ENCODE data around the gene UGP2.

UGP2 gene

GRCh38 chr2:63858291-63858690, 16.6 kb downstream of the UGP2 start:
- no peak overlapping the region for H2AFZ ChIP-seq (ENCODE audit: low read depth, low read length)
- peaks cover 51% of the 10 kb centered on the region for H3K36me3 ChIP-seq (ENCODE audit: insufficient read depth, low read length)
- peaks cover 10% of the 10 kb centered on the region for H3K4me1 ChIP-seq (ENCODE audit: insufficient read depth, low read length)
- no peaks in the 10 kb centered on the region for H3K27me3 ChIP-seq (ENCODE audit: insufficient read depth, low read length)
- peaks cover 6% of the 10 kb centered on the region for H3K9me3 ChIP-seq (ENCODE audit: low read length)
- H3K4me3 ChIP-seq (ENCODE audit: low read length): no peak overlapping the region

- no peaks in the 10 kb centered on the region for H3K4me1 ChIP-seq (ENCODE audit: insufficient read depth, low read length)
- no peaks in the 10 kb centered on the region for H3K27me3 ChIP-seq (ENCODE audit: insufficient read depth, low read length)
- peaks cover 6% of the 10 kb centered on the region for H3K9me3 ChIP-seq (ENCODE audit: low read length)
- H3K4me3 ChIP-seq (ENCODE audit: low read length): no peak overlapping the region
- H3K36me3 ChIP-seq (ENCODE audit: insufficient read depth, low read length): peaks cover 59% of the 10 kb centered on the region
- H2AFZ ChIP-seq (ENCODE audit: low read depth, low read length): no peak overlapping the region
These were observed 19.6 kb downstream of the UGP2 start for GRCh38 chr2:63861220-63861822.

- no peak overlapping the region for H2AFZ ChIP-seq (ENCODE audit: low read depth, low read length)
- peaks cover 56% of the 10 kb centered on the region for H3K36me3 ChIP-seq (ENCODE audit: insufficient read depth, low read length)
- H3K4me3 ChIP-seq (ENCODE audit: low read length): no peak overlapping the region
- no peaks in the 10 kb centered on the region for H3K4me1 ChIP-seq (ENCODE audit: insufficient read depth, low read length)
- H3K9me3 ChIP-seq (ENCODE audit: low read length): peaks cover 6% of the 10 kb centered on the region
- H3K27me3 ChIP-seq (ENCODE audit: insufficient read depth, low read length): no peaks in the 10 kb centered on the region
These were observed 21.1 kb downstream of the UGP2 start for GRCh38 chr2:63862806-63863205.

DNA sequence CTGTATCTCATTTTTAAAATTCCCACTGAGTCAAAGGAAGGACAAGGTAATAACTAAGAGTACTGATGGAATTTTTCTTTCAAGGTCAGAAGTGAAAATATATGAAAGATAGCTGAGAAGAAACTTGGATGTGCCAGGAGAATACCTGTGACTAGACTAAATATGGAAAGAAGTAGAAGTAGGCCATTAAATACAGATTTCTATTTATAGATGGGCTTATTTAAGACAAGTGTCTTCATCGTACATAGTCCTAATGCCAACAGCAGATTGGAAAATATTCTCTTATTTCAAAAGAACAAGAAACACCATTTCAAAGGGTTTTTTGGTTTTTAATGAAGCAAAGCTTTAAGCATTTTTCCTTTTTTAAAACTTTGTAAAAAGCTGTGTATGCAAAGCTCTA, 22.0 kb downstream of the UGP2 start:
- peaks cover 48% of the 10 kb centered on the region for H3K36me3 ChIP-seq (ENCODE audit: insufficient read depth, low read length)
- peaks cover 3% of the 10 kb centered on the region for H3K9me3 ChIP-seq (ENCODE audit: low read length)
- no peak overlapping the region for H3K4me3 ChIP-seq (ENCODE audit: low read length)
- H2AFZ ChIP-seq (ENCODE audit: low read depth, low read length): no peak overlapping the region
- no peaks in the 10 kb centered on the region for H3K27me3 ChIP-seq (ENCODE audit: insufficient read depth, low read length)
- H3K4me1 ChIP-seq (ENCODE audit: insufficient read depth, low read length): no peaks in the 10 kb centered on the region

DNA sequence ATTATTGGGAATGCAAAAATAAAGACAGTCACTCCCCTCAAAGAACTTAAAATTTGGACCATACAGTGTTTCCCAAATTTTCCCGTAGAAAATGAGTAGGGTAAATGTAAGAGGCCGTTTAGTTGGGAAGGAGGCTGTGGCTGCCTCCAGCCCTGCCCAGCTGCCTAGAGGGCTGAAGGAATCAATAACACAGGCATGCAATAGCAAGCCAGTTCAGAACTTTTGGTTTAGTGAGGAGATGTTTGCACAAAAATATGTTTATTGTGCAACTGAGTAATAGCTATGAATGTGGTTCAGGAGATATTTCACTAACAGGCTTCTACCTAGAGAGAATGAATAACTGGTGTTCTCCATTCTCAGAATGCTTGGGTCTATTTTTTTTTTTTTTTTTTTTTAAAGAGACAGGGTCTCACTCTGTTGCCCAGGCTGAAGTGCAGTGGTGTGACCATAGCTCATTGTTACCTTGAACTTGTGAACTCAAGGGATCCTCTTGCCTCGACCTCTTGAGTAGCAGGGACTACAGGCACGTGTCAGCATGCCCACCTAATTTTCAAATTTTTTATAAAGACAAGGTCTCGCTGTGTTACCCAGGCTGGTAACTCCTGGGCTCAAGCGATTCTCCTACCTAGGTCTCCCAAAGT, 23.6 kb downstream of the UGP2 start:
- Histone ChIP-seq H3K27me3 (ENCODE audit: insufficient read depth, low read length) (no peaks in the 10 kb centered on the region), H3K4me1 (ENCODE audit: insufficient read depth, low read length) (no peaks in the 10 kb centered on the region), H3K4me3 (ENCODE audit: low read length) (no peak overlapping the region), H2AFZ (ENCODE audit: low read depth, low read length) (no peak overlapping the region), H3K9me3 (ENCODE audit: low read length) (no peaks in the 10 kb centered on the region), H3K36me3 (ENCODE audit: insufficient read depth, low read length) (peaks cover 36% of the 10 kb centered on the region)

GRCh38 chr2:63866009-63866709, 24.5 kb downstream of the UGP2 start:
- H3K36me3 ChIP-seq (ENCODE audit: insufficient read depth, low read length): peaks cover 31% of the 10 kb centered on the region
- no peaks in the 10 kb centered on the region for H3K9me3 ChIP-seq (ENCODE audit: low read length)
- H3K4me1 ChIP-seq (ENCODE audit: insufficient read depth, low read length): no peaks in the 10 kb centered on the region
- H3K4me3 ChIP-seq (ENCODE audit: low read length): no peak overlapping the region
- no peaks in the 10 kb centered on the region for H3K27me3 ChIP-seq (ENCODE audit: insufficient read depth, low read length)
- no peak overlapping the region for H2AFZ ChIP-seq (ENCODE audit: low read depth, low read length)

- Histone ChIP-seq H3K9me3 (ENCODE audit: low read length) (peaks cover 18% of the 10 kb centered on the region), H3K36me3 (ENCODE audit: insufficient read depth, low read length) (peaks cover 24% of the 10 kb centered on the region), H3K4me1 (ENCODE audit: insufficient read depth, low read length) (no peaks in the 10 kb centered on the region), H3K27me3 (ENCODE audit: insufficient read depth, low read length) (no peaks in the 10 kb centered on the region), H3K4me3 (ENCODE audit: low read length) (no peak overlapping the region), H2AFZ (ENCODE audit: low read depth, low read length) (no peak overlapping the region)
These were observed 29.0 kb downstream of the UGP2 start for GRCh38 chr2:63870679-63871078.

GRCh38 chr2:63871864-63872263, 30.2 kb downstream of the UGP2 start:
- Histone ChIP-seq H3K27me3 (ENCODE audit: insufficient read depth, low read length) (no peaks in the 10 kb centered on the region), H3K9me3 (ENCODE audit: low read length) (peaks cover 18% of the 10 kb centered on the region), H2AFZ (ENCODE audit: low read depth, low read length) (no peak overlapping the region), H3K4me3 (ENCODE audit: low read length) (no peak overlapping the region), H3K4me1 (ENCODE audit: insufficient read depth, low read length) (no peaks in the 10 kb centered on the region), H3K36me3 (ENCODE audit: insufficient read depth, low read length) (peaks cover 22% of the 10 kb centered on the region)

DNA sequence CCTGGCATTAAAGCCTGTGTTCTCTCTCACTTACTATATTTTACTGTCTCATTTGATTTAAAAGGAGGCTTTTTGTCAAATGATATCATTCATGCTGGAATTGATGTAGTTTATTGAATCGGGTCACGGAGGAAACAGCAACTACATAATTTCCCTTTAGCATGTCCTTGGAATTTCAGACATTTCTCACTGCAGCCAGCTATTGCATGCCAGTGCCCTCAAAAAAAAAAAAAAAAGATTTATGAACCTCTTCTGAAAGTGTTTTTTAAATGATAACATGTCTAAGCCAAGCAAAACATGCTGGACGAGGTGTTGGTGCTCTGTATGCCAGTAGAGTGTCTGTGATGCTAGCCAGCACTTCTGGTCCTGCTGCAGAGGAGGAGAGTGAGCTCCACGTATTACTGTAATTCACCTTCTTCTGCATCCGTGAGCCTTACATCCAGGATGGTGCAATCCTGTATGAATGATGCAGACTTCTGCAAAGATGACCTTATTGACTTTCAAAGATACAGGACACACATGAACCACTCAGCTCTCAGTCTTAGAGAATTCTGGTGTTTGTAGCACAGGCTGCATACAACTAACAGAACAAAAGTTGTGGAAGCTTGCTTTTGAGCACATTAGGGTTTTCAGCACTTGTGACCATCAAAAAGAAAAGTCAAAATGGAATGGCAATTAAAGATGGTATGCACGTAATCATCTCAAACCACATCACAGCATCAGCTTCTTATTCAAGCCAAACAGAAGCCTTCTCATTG, 31.1 kb downstream of the UGP2 start:
- Histone ChIP-seq H3K4me1 (ENCODE audit: insufficient read depth, low read length) (no peaks in the 10 kb centered on the region), H3K9me3 (ENCODE audit: low read length) (peaks cover 18% of the 10 kb centered on the region), H3K36me3 (ENCODE audit: insufficient read depth, low read length) (peaks cover 22% of the 10 kb centered on the region), H3K4me3 (ENCODE audit: low read length) (no peak overlapping the region), H2AFZ (ENCODE audit: low read depth, low read length) (no peak overlapping the region), H3K27me3 (ENCODE audit: insufficient read depth, low read length) (no peaks in the 10 kb centered on the region)

GRCh38 chr2:63874204-63875130, 32.8 kb downstream of the UGP2 start:
- Histone ChIP-seq H3K4me3 (ENCODE audit: low read length) (no peak overlapping the region), H3K4me1 (ENCODE audit: insufficient read depth, low read length) (no peaks in the 10 kb centered on the region), H3K9me3 (ENCODE audit: low read length) (peaks cover 18% of the 10 kb centered on the region), H3K36me3 (ENCODE audit: insufficient read depth, low read length) (peaks cover 22% of the 10 kb centered on the region), H3K27me3 (ENCODE audit: insufficient read depth, low read length) (no peaks in the 10 kb centered on the region), H2AFZ (ENCODE audit: low read depth, low read length) (no peak overlapping the region)

DNA sequence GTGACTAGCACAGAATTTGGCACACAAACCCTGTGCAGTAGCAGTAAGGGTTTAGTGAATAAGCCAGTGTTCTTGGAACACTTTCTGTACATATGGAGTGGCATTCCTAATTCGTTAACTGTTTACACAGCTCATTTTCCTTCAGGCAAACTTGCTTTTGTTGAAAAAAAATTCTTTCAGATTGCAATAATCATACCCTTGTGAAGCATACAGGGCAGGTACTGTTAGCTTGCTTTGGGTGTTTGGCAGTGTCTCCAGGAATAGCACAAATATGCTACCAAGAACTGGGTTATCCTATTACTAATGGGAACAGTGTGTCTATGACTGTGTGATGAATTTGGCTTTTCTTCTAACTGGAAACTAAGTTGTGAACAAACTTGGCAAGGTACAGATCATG, 33.4 kb downstream of the UGP2 start:
- Histone ChIP-seq H2AFZ (ENCODE audit: low read depth, low read length) (no peak overlapping the region), H3K4me1 (ENCODE audit: insufficient read depth, low read length) (peaks cover under 1% of the 10 kb centered on the region), H3K27me3 (ENCODE audit: insufficient read depth, low read length) (no peaks in the 10 kb centered on the region), H3K9me3 (ENCODE audit: low read length) (peaks cover 18% of the 10 kb centered on the region), H3K4me3 (ENCODE audit: low read length) (no peak overlapping the region), H3K36me3 (ENCODE audit: insufficient read depth, low read length) (peaks cover 22% of the 10 kb centered on the region)

GRCh38 chr2:63875559-63876245, 34.0 kb downstream of the UGP2 start:
- no peak overlapping the region for H2AFZ ChIP-seq (ENCODE audit: low read depth, low read length)
- H3K27me3 ChIP-seq (ENCODE audit: insufficient read depth, low read length): no peaks in the 10 kb centered on the region
- no peak overlapping the region for H3K4me3 ChIP-seq (ENCODE audit: low read length)
- H3K36me3 ChIP-seq (ENCODE audit: insufficient read depth, low read length): peaks cover 22% of the 10 kb centered on the region
- H3K4me1 ChIP-seq (ENCODE audit: insufficient read depth, low read length): peaks cover 6% of the 10 kb centered on the region
- peaks cover 18% of the 10 kb centered on the region for H3K9me3 ChIP-seq (ENCODE audit: low read length)

All from neuron (in vitro differentiated cells).